ENCODE data around the gene EPHB2.
"Not testable (repeated sequence)": the region's sequence is repeated elsewhere in the genome, so short reads cannot be mapped to it uniquely, and the experiment has no call there.

Gene EPHB2

DNA sequence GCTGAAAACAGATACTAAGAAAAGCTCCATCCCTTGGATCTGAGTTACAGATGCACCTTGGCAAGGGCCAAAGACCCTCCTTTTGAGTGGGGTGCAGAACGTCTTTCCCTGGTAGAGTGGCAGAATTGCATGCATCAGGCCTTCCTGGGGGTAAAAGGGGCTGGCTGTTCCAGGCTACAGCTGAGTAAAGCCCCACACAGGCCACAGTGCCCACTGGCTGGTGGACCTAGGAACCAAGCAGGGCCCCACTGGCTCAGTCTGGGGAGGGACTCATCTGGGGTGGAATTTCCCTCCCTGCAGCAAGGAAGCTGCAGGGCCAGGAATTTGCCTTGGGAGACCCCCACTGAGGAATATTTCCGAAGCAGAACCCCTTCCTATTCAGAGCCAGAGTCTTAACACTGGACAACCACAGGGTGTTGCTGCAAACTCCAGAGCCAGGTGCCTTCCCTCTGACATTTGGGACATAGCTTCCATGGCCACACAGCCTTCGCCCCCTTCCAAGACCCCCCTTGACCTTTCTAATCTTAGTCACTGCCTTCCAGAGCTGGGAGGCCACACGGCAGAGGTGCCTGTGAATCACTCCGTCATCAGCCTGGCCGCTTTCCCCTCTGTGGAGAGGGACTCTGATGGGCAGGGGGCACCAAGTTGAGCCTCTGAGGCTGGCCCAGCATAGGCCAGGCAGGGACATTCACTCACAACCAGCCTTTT is 209.5 kb downstream of the EPHB2 start:
- no peak for DNase-seq

- DNase-seq, result no peak
Measured at GRCh38 chr1:22920734-22921451, 210.3 kb downstream of the EPHB2 start.

DNA sequence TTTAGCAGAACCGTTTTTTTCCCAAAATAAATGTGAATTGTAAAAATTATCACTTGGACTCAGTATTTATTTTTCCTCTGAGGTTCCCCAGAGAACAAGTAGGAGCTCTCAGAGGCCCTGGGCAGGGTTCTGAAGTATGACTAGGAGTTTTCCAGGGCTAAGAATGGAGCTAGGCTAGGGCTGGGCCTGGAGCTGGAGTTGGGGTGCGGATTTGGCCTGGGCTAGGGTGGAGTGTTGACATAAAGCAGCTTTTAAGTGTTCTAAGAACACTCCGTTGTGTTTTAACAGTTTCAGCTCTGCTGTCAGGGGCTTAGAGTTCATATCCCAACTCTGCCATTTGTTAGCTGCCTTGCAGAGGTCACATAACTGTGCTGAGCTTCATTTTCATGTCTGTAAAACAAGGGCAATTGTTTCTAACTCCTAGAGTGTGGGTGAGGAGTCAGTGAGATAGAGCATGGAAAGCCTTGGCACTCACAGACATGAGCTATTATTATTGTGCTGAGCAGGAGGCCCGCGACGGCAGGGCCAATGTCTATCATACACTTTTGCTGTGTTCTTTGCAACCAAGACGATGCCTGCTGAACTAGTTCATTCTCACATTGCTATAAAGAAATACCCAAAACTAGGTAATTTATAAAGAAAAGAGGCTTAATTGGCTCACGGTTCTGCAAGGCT is 210.9 kb downstream of the EPHB2 start:
- no peak for DNase-seq

GRCh38 chr1:22922640-22923039 is 212.0 kb downstream of the EPHB2 start:
- no peak for DNase-seq

- no peak for DNase-seq
Measured at GRCh38 chr1:22925111-22925510, 214.5 kb downstream of the EPHB2 start.

- peak in 1 of 2 experiments; percentile 15 for DNase-seq
Measured at GRCh38 chr1:22930240-22930912, 219.7 kb downstream of the EPHB2 start.

GRCh38 chr1:22932803-22933470 is 222.3 kb downstream of the EPHB2 start:
- DNase-seq, result no peak

DNA sequence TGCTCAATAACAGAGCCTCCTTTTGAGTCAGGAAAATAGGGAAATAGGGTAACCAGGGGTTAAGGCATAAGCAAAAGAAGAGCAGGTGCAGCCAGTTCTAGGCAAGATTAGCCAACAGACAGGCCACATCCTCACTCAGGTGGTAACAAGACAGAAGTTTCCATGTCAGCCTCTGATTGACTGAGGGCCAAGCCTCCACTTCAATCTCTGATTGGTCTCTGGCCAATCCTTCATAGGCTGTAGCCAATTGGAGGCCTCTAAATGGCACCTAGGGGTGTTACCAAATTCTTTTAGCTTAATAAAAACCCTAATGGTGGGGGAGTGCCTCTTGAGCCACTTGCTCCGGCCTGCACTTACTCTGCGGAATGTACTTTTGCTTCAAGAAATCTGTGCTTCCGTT is 224.8 kb downstream of the EPHB2 start:
- DNase-seq, result no peak

DNA sequence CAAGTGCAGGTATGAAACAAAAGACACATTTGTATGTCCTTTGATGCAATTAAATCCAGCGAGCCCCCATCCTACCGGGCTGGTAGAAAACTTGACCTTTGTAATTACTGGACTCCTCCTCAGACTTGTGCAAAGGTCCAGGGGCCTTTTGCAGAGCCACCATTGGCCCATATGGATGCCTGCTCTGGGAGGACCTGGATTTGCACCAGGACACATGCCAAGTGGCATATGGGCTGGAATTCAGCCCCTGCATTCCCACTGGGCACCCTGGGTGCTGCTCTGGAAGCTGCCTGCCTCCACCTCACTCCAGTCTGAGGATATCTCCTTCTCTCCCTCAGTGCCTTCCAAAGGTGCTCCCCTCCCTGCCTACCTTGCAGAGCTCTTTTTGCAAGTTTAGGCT is 226.0 kb downstream of the EPHB2 start:
- no peak for DNase-seq

GRCh38 chr1:22941257-22941656 is 230.6 kb downstream of the EPHB2 start:
- DNase-seq, result no peak

DNA sequence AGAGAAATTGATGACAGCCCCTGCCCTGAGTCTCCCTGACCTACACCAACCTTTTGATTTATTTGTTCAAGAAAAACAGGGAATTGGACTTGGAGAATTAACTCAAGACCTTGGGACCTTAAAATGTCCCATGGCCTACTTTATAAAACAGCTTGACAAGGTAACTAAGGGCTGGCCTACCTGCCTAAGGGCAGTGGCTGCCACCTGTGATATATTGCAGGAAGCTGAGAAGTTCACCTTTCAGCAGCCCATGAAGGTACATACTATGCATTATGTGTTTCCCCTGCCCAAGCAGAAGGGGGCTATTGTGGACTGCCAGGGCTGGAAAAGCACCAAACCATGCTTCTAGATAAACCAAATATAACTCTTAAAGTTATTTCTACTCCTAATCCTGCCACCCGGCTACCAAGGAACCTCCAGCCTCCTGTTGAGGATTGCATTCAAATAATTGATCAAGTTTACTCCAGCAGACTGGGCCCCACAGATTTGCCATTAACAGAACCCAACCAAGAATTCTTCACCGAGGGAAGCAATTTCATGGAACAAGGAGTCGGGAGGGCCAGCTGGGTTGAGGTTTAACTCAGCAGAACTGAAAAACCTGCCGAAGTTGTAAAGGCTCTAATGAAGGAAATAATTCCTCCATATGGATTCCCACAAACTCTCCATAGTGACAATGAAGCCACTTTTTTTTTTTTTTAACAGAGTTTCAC is 233.9 kb downstream of the EPHB2 start:
- DNase-seq, result no peak

DNA sequence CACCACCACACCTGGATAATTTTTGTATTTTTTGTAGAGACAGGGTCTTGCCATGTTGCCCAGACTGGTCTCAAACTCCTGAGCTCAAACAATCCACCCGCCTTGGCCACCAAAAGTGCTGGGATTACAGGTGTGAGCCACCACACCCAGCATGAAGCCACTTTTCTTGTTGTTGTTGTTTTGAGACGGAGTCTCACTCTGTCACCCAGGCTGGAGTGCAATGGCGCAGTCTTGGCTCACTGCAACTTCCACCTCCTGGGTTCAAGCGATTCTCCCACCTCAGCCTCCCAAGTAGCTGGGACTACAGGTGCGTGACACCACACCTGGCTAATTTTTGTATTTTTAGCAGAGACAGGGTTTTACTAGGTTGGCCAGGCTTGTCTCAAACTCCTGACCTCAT is 234.5 kb downstream of the EPHB2 start:
- not testable (repeated sequence) for DNase-seq

GRCh38 chr1:22949822-22950331 is 239.2 kb downstream of the EPHB2 start:
- DNase-seq, result no peak

- DNase-seq, result no peak
Measured at GRCh38 chr1:22951796-22952195, 241.2 kb downstream of the EPHB2 start.

DNA sequence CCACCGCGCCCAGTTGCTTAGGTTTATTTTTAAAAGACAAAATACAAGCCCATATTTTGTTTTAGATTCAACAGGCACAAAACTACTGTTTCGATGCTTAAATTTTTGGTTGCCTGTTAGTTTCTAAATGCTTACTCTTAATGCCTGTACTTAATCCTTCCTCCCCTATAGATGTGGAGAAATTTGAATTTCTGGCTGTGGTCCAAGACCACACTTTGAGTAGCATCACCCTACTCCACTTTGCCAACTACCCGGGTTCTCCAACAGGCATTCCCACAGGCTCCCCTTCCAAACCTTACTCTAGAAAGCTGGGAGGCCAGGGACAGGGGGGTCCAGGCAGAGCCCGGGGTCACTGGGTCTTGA is 242.0 kb downstream of the EPHB2 start:
- DNase-seq, result no peak

- DNase-seq, result no peak
Measured at GRCh38 chr1:22953057-22953739, 242.6 kb downstream of the EPHB2 start.

DNA sequence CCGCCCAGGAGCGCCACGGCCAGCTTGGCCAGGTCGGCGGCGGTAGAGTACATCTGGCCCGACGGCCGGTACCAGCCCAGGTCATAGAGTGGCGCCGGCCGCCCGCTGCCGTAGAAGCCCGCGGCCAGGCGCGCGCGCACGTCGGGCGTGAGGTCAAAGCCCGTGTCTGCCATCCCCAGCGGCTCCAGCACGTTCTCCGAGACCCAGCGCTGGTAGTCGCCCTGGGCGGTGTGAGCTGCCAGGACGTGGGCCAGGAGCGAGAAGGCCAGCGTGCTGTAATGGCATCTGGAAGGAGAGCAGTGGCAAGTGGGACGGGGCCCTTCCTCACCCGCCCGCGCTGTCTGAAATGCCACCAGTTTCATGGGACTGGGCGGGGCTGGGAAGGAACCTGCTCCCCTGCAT is 243.1 kb downstream of the EPHB2 start:
- DNase-seq, result no peak

- no peak for DNase-seq
Measured at GRCh38 chr1:22955146-22955545, 244.5 kb downstream of the EPHB2 start.

- no peak for DNase-seq
Measured at GRCh38 chr1:22957066-22957465, 246.4 kb downstream of the EPHB2 start.

DNA sequence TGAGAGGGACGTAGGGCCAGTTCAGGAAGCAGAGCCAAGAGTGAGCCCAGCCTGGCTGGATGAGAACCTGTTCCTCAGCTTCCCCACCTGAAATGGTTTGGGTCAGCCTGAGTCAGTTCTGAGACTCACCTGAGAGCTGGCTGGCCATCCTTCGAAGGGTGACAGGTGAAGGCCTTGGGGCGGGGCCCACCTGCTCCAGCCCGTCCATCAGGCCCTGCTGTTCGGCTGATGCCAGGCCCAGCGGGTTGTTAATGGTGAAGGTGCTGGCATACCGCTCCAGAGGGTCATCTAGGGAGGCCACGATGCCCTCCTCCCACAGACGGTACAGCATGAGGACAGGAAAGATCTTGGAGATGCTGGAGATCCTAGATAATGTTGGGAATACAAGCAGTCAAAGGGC is 247.9 kb downstream of the EPHB2 start:
- DNase-seq, result no peak

DNA sequence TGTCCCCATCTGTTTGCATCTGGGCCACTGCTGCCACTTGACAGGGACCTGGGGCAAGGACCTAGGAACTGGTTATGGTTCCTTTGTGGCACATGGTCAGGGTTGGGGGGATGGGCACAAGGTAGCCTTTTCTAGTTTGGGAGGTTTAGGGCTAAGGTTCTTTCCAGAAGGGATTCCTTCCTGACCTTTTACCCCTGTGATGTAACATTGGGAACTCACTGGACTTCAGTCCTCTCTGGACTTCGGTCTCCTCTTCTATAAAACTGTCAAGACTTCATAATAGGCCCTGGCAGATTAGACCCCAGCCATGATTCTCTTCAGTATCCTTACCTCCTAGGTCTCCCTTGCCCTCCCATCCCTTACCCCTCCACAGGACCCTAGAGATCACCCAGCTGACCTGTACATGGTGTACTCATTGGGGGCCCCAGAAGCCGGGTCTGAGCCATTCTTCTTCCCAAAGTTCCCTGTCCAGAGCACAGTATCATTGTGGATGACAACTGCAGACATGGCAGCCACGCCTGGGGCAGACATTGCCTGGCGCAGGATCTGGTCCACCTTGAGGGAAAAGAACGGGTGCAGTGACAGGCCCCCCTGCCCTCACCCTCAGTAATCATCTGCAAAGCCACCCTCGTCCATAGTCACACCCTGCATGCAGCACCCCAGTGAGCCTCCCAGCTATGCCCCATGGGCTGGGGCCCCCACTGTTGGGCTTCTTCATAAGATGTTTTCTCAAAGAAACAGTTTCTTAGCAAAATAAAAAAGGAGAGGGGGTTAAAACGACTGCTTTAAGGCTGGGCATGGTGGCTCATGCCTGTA is 249.1 kb downstream of the EPHB2 start:
- DNase-seq, result no peak
